Measurements from ENCODE around the gene EPN1.

The EPN1 gene

GRCh38 chr19:55636723-55637122, 38.3 kb upstream of the EPN1 start:
- ChIA-PET CTCF (interaction anchor here (1.0 to 1.7 kb wide), 2 partner anchors 85 to 169 kb away, joined by 3 to 9 read pairs; no protein-coding TSS in a partner anchor), POLR2A (ENCODE audit: low non-redundant PET) (interaction anchor here (0.6 to 1.0 kb wide), 2 partner anchors 12 to 18 kb away, joined by 3 to 7 read pairs; no protein-coding TSS in a partner anchor)
- no peak for TF ChIP-seq CTCF (conservative IDR thresholded peaks at IDR 0.05; ENCODE audit: low read depth)
- DNase-seq (ENCODE audit: low spot score) = no peak
- H3K27ac ChIP-seq = peak overlapping the region; percentile 45

GRCh38 chr19:55637534-55637933, 37.5 kb upstream of the EPN1 start:
- CTCF ChIA-PET = interaction anchor here (0.7 to 1.7 kb wide), 2 partner anchors 15 to 85 kb away, joined by 3 read pairs; no protein-coding TSS in a partner anchor
- H3K27ac ChIP-seq = peak overlapping the region; percentile 45
- TF ChIP-seq CTCF (conservative IDR thresholded peaks at IDR 0.05; ENCODE audit: low read depth) = no peak
- no peak for DNase-seq (ENCODE audit: low spot score)
- POLR2A ChIA-PET (ENCODE audit: low non-redundant PET) = interaction anchor here (1.0 kb wide), 1 partner anchor 17 kb away, joined by 3 read pairs; no protein-coding TSS in a partner anchor

GRCh38 chr19:55638864-55639359, 36.1 kb upstream of the EPN1 start:
- CTCF ChIA-PET = interaction anchor here (0.5 to 0.7 kb wide), 2 partner anchors 14 to 495 kb away, joined by 3 to 4 read pairs; partner anchors contain the start of gene ZNF784
- peak overlapping the region; percentile 96 for H3K27ac ChIP-seq
- POLR2A ChIA-PET (ENCODE audit: low non-redundant PET) = interaction anchor here (0.7 kb wide), 1 partner anchor 33 kb away, joined by 10 read pairs; no protein-coding TSS in a partner anchor
- peak; percentile 63 for TF ChIP-seq CTCF (conservative IDR thresholded peaks at IDR 0.05; ENCODE audit: low read depth)
- DNase-seq (ENCODE audit: low spot score) = no peak

- ChIA-PET POLR2A (ENCODE audit: low non-redundant PET) (no interaction called here), CTCF (interaction anchor here (0.5 to 1.4 kb wide), 3 partner anchors 14 to 127 kb away, joined by 3 to 4 read pairs (median 4); no protein-coding TSS in a partner anchor)
- TF ChIP-seq CTCF (conservative IDR thresholded peaks at IDR 0.05; ENCODE audit: low read depth) = peak; percentile 74
- peak overlapping the region; percentile 96 for H3K27ac ChIP-seq
- no peak for DNase-seq (ENCODE audit: low spot score)
Observed at GRCh38 chr19:55640043-55640576, 34.9 kb upstream of the EPN1 start.

GRCh38 chr19:55640577-55641425, 34.2 kb upstream of the EPN1 start, which contains the start of gene ZNF580:
Gene ZNF580, plus strand, starts transcription at chr19:55641002. Its CDS starts 1,507 bp downstream, at chr19:55642509.
- ChIA-PET POLR2A (ENCODE audit: low non-redundant PET) (interaction anchor here (0.6 kb wide), 1 partner anchor 173 kb away, joined by 3 read pairs; no protein-coding TSS in a partner anchor), CTCF (interaction anchor here (0.5 to 1.4 kb wide), 2 partner anchors 32 to 128 kb away, joined by 3 to 4 read pairs; no protein-coding TSS in a partner anchor)
- H3K27ac ChIP-seq = peak within 1 kb of the TSS; percentile 96
- peak; percentile 54 for DNase-seq (ENCODE audit: low spot score)
- no peak for TF ChIP-seq CTCF (conservative IDR thresholded peaks at IDR 0.05; ENCODE audit: low read depth)

All from RWPE1 (cell line).